ENCODE measurements around the gene NUTM1. TPM values are rescaled to one million over a fixed set of nuclear protein-coding genes. Genes with fewer than 3 reads are reported as not detected.

Gene NUTM1
- not detected in 2 replicates for total RNA-seq

GRCh38 chr15:34342737-34343575 is at the start of gene NUTM1, which contains the start of gene NOP10:
NUTM1 (plus strand) TSS chr15:34343315; CDS start chr15:34343697, 382 bp downstream.
NOP10 (minus strand) TSS chr15:34343136; CDS start chr15:34343073, 63 bp downstream.

GRCh38 chr15:34337557-34338306 is 5.4 kb upstream of the NUTM1 start, which contains the start of gene SLC12A6:
SLC12A6 (minus strand) TSS chr15:34337781; CDS start chr15:34336680, 1,101 bp downstream.

GRCh38 chr15:34367101-34368081 is 24.3 kb downstream of the NUTM1 start, which contains the start of gene LPCAT4:
LPCAT4 (minus strand) TSS chr15:34367196; CDS start chr15:34367100, 96 bp downstream.

Small RNA genes lying within 50 kb of the gene (small RNA-seq; reads per million reads assigned to genes)
- gene MIR1233-1 (not detected), gene RF00019 (not detected)

Other genes with a start within 250 kb of the NUTM1 start
- gene EMC7, start 241.5 kb upstream of the NUTM1 start, total RNA-seq, result 25.1 and 27.1 TPM in 2 replicates
- gene PGBD4, start 241.2 kb upstream of the NUTM1 start, total RNA-seq, result 1.6 TPM in 2 replicates
- gene KATNBL1, start 133.2 kb upstream of the NUTM1 start, total RNA-seq, result 42.1 and 47.1 TPM in 2 replicates
- 102 and 123 TPM in 2 replicates for gene EMC4, start 118.3 kb upstream of the NUTM1 start, total RNA-seq
- gene SLC12A6, start 5.5 kb upstream of the NUTM1 start, total RNA-seq, result 15.3 and 21.7 TPM in 2 replicates
- 124 and 134 TPM in 2 replicates for gene NOP10, start 179 bp upstream of the NUTM1 start, total RNA-seq
- 5.7 and 8.4 TPM in 2 replicates for gene LPCAT4, start 23.9 kb downstream of the NUTM1 start, total RNA-seq
- gene GOLGA8A, start 94.5 kb downstream of the NUTM1 start, total RNA-seq, result 12.3 and 26.1 TPM in 2 replicates
- 14.9 and 31.8 TPM in 2 replicates for gene GOLGA8B, start 240.3 kb downstream of the NUTM1 start, total RNA-seq

Measured in hair follicle dermal papilla cell (primary cell).